ENCODE data around the gene CYP3A4.
"Not testable (repeated sequence)": the region's sequence is repeated elsewhere in the genome, so short reads cannot be mapped to it uniquely, and the experiment has no call there.

CYP3A4 gene

DNA sequence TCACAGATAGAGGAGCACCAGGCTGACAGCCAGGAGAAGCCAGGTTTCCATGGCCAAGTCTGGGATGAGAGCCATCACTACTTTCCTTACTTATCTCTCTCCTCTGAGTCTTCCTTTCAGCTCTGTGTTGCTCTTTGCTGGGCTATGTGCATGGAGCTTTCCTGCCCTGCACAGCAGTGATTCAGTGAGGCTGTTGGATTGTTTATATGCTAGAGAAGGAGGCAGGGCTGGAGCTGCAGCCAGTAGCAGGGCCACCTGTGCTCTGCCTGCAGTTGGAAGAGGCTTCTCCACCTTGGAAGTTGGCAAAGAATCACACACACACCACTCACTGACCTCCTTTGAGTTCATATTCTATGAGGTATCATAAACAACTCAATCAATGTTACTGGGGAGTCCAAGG lies at the start of gene CYP3A4:
Gene CYP3A4, minus strand, starts transcription at position 178 of the 400 bp plus-strand sequence. Its CDS starts 103 bp downstream, at position 75.
- no peak for DNase-seq (ENCODE audit: low read depth)

DNA sequence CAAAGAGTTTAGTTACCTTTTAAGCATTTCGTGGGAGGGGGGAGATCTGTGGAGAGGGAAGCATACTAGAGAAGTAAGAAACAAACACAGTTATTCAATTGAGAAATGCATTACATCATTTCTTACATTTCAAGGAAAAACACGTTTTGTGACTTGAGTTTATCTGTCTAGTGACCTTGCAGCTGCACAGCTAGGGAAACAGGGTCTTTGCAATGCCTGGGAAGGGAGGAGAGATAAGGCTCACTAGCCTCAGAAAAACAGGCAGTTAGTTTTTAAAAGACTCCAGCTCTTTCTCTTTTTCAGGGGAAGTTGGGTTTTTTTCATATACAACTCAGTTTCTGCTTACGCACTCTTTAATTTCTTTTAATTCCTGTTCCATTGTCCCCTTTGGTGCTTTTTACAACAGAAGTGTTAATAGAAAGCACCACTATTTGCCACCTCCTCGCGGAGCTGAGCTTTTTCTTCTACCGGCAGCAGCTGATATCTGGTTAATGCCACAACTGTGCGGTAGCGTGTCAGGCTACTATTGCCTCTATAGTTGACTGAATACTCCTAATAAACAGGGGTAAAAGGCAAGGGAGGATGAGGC lies 49.4 kb upstream of the CYP3A4 start:
- no peak for DNase-seq (ENCODE audit: low read depth)

DNA sequence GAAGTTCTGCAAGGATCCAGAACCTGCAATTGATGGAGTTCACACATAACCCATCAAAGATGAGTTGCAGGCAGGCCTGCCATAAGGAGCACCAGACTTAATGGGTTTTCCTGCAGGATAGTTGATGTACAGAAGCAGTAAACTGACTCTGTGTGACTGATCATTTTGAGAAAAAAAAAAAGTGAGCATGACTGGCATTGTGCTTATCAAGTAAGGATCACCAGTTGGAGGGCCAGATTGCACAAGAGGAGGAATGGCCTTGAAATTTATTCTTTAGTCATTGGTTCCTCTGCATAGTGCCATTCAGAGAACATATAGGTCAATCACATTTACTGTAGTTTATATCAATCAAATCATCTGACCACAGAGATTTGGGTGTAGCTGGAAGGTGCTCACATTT lies 47.6 kb upstream of the CYP3A4 start:
- DNase-seq (ENCODE audit: low read depth): no peak

DNA sequence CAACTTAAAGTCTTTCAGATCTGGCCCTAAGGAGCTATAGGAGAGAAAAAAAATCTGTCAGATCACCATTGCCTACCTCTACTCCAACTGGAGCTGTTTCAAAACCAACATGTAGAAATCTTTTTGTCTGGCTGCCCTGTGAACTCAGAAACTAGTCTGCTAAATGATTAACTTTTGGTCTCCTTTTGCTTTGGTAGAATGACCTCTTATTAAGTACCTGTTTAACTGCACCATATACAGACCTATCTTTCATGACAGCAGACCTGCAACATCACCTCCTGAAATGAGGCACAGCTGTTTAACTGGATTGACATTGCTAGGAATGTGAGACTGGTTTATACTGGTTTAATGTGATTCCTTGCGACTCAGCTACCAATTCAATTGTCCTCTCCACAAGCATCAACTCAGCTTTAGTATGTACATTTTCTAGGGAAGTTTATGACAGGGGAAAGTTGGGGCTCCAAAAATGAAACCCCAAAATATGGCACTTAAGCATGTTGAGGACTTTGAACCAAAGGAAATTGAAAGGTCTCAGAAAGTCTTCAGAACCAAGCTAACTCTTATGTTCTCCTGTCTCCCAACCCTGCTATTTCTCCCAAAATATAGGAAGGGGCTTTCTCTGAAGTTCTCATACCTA lies 45.7 kb upstream of the CYP3A4 start:
- no peak for DNase-seq (ENCODE audit: low read depth)

DNA sequence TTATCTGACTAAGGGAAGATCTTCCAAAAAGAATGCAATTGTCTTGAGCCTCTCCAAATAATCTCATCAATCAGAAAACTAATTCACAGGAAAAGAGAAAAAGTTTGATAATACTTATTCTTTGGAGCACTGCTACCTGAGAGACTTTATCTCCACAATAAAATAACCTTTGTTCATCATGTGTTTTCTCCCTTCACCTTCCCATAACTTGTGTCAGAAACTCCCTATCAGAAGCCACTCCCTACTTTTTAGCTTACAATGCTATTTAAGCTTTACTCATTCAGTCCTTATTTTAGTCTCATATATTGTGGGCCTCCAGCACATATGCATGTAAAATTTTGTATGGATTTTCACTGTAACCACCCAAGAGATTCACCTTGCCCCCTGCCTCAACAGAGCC lies 44.8 kb upstream of the CYP3A4 start:
- no peak for DNase-seq (ENCODE audit: low read depth)

DNA sequence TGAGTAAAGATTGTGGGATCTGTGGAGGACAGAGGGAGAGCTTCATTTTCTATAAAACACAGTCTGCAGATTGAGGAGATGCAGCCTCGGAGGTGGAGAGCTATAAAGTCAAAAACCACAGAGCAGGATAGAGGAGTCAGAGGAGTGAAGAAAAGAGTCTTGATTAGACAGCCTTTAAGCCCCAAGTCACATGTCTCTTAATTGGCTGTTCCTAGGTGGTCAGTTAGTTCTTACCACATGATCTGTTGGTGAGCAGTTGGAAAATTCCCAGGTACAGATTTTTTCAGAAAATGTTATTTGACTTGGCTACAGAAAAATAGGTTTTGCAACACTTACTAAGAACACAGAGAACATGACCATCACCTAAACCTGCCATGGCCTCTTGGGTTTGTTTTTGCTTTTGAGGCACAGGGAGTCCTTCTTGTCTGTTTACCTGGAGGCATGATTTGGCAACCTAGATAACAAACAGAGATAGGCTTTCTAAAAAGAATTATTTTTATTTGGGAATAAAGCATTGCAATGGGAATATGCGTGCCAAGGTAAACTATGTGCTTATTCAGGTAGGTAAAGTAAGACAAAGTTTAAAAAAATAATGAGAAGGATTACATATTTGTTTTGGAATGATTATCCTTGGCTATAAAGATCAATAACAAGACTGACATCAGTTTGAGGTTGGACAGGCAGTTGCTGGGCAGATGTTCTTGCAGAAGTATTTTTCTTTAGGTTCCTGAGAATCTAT lies 43.2 kb upstream of the CYP3A4 start:
- DNase-seq (ENCODE audit: low read depth): no peak

DNA sequence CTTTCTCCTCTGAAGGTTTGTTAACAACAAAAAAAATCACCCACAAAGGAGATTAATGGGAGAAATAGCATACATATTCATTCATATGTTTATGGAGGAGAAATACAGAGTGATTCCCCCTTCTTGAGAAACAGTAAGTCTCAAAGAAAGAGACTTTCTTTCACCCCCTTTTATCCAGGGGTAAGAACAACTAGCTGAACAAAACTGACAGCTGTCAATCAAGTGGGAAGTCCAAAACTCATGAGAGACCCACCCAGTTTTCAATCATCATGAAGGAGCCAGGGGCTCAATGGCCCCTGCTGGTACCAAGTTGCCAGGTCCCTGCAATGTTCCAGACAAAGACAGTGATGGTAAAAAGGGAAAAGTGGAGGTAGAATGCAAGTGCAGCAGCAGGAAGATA lies 41.9 kb upstream of the CYP3A4 start:
- no peak for DNase-seq (ENCODE audit: low read depth)

DNA sequence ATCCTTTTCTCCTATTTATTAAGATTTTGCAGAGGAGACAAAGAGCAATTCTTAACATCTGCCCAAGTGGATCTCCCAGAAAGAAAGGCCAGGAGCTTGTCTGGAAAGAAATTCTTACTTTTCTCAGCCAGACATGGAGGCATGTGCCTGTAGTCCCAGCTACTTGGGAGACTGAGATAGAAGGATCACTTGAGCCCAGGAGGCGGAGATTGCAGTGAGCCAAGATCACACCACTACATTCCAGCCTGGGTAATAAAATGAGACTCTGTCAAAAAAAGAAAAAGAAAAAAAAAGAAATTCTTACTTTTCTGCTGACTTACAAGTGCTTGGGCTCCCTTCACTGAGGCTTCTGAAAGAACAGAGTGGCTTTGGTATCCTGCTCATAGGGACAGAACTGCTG lies 41.5 kb upstream of the CYP3A4 start:
- DNase-seq (ENCODE audit: low read depth): no peak

DNA sequence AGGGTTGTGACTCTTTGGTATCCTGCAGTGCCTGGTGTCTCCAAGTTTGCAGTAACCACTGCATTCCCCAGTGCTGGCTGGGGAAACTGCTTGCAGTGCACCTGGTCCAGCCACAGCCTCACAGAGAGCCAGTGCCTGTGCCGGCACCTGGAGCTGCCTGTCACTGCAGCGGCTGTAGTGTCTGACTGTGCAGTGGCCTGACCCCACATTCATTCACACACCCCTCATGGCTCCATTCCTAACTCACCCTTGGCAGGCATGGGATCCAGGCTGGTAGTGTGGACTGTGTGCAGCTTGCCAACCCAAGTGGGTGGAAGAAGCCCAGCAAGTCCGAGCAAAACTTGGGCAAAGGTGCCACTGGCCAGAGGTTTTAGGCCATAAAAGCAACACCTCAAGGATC lies 40.1 kb upstream of the CYP3A4 start:
- no peak for DNase-seq (ENCODE audit: low read depth)

DNA sequence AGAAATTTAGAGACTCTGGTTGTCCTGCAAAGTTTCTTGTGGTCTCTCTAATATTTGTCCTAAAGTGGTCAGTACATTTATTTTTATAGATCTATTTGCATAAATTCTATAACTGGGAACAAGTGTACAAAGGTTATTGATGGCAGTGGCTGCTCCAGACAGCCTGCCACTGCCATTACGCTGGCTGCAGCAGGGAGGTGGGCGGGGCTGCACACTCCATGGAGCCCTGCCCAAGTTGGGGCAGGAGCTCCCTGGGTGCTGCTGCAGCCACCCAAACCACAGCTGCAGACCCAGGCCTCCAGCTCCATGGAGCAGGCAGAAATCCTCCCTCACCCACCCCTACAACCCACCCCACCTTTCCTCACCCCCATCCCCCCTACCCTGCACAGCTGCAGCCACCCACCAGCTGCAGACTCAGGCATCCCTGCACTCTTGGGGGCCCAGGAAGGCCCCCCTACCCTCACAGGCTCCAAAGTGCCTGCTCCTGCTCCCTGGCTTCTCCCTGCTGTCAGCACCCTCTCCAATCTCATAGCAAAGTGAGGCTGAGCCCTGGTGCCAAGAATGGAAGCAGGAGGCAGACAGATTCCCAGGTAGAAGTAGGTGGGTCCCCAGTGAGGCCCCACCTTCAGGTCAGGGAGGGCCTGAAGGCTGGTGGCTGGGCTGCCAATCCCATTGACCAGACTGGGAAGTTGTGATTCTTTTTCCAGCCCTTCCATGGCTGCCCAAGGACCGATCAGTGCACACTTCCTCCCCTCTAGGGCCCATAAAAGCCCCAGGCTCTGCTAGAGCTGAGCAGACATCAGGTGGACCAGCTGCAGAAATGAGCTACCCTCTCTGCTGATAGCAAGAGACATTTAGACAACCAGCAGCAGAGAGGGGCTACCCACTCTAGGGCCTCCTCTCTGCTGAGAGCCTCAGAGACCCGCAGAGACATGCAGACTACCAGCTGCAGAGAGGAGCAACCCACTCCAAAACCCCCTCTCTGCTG lies 39.0 kb upstream of the CYP3A4 start:
- no peak for DNase-seq (ENCODE audit: low read depth)

DNA sequence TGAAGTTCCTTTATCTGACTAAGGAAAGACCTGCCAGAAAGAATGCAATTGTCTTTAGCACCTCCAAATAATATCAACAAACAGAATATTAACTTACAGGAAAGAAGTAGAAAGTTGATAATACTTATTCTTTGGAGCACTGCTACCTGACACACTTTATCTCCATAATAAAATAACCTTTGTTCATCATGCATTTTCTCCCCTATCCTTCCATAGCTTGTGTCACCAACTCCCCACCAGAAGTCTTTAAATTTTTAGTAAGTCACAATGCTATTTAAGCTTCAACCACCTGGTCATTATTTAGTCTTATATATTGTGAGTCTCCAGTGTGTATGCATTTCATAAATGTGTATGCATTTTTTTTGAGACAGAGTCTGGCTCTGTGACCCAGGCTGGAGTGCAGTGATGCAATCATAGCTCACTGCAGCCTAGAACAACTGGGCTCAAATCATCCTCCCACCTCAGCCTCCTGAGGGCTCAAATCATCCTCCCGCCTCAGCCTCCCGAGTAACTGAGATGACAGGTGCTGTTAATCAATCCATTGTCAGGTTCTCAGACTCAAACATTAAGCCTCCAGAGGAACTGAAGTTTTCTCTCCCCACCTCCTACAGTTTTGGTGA lies 36.5 kb upstream of the CYP3A4 start:
- no peak for DNase-seq (ENCODE audit: low read depth)

DNA sequence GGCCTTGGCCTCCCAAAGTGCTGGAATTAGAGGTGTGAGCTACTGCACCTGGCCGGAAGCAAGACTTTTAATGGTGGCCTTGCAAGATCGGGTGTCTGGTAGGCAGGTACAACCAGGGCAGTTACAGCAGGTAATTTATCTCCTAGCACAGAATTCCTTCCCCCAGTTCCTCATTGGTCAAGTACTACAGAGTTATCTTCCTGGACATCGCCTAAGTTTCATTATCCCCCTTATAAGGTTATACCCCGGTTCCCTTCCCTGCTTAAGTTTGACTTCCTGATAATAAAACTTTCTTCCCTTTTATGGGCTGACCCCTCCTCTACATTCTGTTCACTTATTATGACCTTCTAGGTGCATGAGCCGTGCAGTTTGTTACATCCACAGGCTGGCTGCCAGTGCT lies 24.8 kb upstream of the CYP3A4 start:
- DNase-seq (ENCODE audit: low read depth): no peak

DNA sequence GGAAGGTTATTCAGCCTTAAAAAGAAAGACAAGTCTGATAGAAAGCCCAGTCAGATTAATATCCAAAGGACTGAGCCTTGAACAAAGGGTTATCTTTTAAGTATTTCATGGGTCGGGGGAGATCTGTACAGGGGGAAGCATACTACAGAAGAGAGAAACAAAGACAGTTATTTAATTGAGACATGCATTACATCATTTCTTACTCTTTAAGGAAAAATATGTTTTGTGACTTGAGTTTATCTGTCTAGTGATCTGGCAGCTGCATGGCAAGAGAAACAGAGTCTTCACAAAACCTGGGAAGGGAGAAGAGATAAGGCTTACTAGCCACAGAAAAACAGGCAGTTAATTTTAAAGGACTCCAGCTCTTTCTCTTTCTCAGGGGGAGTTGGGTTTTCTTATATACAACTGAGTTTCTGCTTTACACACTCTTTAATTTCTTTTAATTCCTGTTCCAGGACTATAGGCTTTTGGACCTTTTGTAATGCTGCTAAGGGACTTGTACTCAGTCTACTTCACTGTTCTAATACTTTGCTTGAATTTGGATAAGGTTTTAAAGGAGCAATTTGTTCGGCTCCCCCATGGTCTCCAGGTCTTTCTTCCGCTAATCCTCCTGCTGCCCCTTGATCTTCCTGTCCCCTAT lies 23.0 kb upstream of the CYP3A4 start:
- no peak for DNase-seq (ENCODE audit: low read depth)

DNA sequence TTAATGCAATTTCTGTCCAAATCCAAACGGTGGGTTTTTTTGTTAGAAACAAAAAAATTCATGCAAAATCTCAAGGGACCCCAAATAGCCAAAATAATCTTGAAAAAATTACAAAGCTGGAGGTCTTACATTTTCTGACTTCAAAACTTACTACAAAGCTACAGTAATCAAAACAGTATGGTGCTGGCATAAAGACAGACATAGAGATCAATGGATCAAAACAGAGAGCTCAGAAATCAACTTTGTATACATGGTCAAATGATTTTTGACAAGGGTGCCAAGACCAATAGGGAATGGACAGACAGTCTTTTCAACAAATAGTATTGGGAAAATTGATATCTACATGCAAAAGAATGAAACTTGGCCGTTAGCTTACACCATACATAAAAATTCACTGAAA lies 21.7 kb upstream of the CYP3A4 start:
- DNase-seq (ENCODE audit: low read depth): no peak

DNA sequence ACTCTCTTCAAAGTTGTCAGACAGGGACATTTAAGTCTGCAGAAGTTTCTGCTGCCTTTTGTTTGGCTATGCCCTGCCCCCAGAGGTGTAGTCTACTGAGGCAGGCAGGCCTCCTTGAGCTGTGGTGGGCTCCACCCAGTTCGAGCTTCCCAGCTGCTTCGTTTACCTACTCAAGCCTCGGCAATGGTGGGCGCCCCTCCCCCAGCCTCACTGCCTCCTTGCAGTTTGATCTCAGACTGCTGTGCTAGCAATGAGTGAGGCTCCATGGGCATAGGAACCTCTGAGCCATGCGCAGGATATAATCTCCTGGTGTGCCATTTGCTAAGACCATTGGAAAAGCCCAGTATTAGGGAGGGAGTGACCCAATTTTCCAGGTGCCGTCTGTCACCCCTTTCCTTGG lies 19.1 kb upstream of the CYP3A4 start:
- DNase-seq (ENCODE audit: low read depth): not testable (repeated sequence)

DNA sequence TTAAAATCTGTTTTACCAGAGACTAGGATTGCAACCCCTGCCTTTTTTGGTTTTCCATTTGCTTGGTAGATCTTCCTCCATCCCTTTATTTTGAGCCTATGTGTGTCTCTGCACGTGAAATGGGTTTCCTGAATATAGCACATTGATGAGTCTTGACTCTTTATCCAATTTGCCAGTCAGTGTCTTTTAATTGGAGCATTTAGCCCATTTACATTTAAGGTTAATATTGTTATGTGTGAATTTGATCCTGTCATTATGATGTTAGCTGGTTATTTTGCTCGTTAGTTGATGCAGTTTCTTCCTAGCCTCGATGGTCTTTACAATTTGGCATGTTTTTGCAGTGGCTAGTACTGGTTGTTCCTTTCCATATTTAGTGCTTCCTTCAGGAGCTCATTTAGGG lies 17.4 kb upstream of the CYP3A4 start:
- DNase-seq (ENCODE audit: low read depth): not testable (repeated sequence)

DNA sequence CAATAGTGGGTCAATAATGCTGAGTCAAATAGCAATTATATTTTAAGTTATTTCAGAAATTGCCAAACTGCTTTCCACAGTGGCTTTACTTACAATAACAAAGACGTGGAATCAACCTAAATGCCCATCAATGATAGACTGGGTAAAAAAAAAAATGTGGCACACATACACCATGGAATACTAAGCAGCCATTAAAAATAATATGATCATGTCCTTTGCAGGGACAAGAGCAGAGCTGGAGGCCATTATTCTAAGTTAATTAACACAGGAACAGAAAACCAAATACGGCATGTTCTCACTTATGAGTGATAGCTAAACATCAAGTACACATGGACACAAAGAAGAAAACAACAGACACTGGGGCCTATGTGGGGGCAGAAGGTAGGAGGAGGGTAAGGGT lies 15.0 kb upstream of the CYP3A4 start:
- DNase-seq (ENCODE audit: low read depth): no peak

DNA sequence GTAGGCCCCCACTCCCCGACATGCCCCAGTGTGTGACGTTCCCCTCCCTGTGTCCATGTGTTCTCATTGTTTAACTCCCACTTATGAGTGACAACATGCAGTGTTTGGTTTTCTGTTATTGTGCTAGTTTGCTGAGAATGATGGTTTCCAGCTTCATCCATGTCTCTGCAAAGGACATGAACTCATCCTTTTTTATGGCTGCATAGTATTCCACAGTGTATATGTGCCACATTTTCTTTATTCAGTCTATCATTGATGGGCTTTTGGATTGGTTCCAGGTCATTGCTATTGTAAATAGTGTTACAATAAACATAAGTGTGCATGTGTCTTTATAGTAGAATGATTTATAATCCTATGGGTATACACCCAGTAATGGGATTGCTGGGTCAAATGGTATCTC lies 11.9 kb upstream of the CYP3A4 start:
- not testable (repeated sequence) for DNase-seq (ENCODE audit: low read depth)

DNA sequence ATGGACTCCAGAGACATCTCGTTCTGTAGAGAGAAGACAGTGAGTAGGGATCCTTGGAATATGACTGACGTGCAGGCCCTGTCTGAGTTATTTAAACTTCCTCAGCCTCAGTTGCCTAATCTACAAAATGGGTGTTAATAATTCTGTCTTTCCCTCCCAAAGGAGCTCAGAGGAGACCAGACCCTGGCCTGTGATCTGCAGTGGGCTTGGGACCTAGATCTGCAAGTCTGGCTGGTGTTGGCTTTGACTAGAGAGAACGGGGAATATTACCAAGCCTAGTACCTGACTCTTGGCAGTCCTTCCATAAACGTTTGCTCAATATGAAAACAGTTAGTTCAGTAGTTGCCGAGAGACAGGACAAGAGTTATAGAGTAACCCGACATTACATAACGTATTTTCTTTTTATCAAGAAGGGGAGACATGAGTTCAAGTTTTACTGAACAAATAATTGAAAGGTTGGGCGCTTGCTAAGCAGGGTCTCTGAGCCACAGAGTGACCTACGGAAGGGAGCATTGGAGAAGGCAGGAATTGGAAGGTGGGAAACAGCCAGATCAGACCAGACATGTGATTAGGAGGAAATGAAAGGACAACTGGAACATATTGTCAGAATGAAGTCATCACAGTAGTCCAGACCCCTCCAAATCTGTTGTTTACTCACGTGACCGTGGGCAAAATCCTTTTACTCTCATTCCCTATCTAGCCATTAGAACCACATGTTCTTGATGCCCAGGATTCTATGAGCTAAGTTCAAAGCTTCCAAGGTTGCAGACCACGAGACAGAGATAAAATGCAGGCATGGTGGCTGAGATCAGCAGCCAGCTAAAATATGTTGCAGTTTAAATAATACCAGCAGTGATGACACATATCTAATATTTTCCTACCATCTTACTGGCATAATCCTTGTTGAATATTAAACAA lies 10.9 kb upstream of the CYP3A4 start:
- DNase-seq (ENCODE audit: low read depth): no peak

DNA sequence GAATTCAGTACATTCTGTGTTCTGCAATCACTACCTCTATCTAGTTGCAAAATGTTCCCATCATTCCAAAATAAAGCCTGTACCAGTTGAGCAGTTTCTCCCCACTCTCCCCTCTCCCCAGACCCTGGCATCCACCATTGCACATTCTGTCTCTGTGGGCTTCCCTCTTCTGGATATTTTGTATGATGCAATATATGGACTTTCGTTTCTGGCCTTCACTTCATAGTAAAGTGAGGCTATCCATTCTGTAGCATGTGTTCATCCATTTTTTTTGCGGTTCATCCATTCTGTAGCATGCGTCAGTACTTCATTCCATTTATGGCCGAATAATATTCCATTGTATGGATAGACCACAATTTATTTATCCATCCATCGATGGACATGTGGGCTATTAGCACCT lies 9.5 kb upstream of the CYP3A4 start:
- DNase-seq (ENCODE audit: low read depth): no peak

Data from stimulated activated CD8-positive, alpha-beta memory T cell treated with anti-CD3 and anti-CD28 coated beads, Interleukin-7, amount 100 ng/mL, for 24 hours (primary cell).